ENCODE data around the gene PRR35.
"Not testable (repeated sequence)": the region's sequence is repeated elsewhere in the genome, so short reads cannot be mapped to it uniquely, and the experiment has no call there.

PRR35 gene

GRCh38 chr16:595942-596735 is 35.9 kb downstream of the PRR35 start:
- Histone ChIP-seq H3F3A (ENCODE audit: control insufficient read depth, insufficient read depth) (no peaks in the 10 kb centered on the region), H3K27me3 (ENCODE audit: control insufficient read depth, low read length) (no peaks in the 10 kb centered on the region), H3K27ac (ENCODE audit: low read depth, low read length) (no peak overlapping the region), H4K20me1 (ENCODE audit: control insufficient read depth, insufficient read depth, low read depth, low read length) (no peaks in the 10 kb centered on the region; the same call in 1 of the 2 replicates), H3K79me2 (ENCODE audit: control insufficient read depth, low read length) (peaks cover 53% of the 10 kb centered on the region), H3K4me2 (ENCODE audit: low read length) (no peak overlapping the region), H3K36me3 (ENCODE audit: control insufficient read depth, low read length) (peaks cover 4% of the 10 kb centered on the region), H3K9me3 (ENCODE audit: control insufficient read depth, insufficient read depth, low read length) (no peaks in the 10 kb centered on the region; the same call in 1 of the 2 replicates), H3K4me1 (ENCODE audit: control insufficient read depth, low read length) (peaks cover 25% of the 10 kb centered on the region), H3K4me3 (ENCODE audit: low read length) (no peak overlapping the region), H3K9me2 (replicated peaks; ENCODE audit: control insufficient read depth, low read length) (no peaks in the 10 kb centered on the region)
- TF ChIP-seq CTCF (IDR thresholded peaks at IDR 0.05; ENCODE audit: low read depth, low read length, poor library complexity, severe bottlenecking) (no peak), EZH2phosphoT487 (IDR thresholded peaks at IDR 0.05; ENCODE audit: borderline replicate concordance, low read length) (no peak)

- no peak for TF ChIP-seq EZH2phosphoT487 (IDR thresholded peaks at IDR 0.05; ENCODE audit: borderline replicate concordance, low read length)
- TF ChIP-seq CTCF (IDR thresholded peaks at IDR 0.05; ENCODE audit: low read depth, low read length, poor library complexity, severe bottlenecking), result no peak
- H3K4me1 ChIP-seq (ENCODE audit: control insufficient read depth, low read length), result peaks cover 24% of the 10 kb centered on the region
- H3K9me3 ChIP-seq (ENCODE audit: control insufficient read depth, insufficient read depth, low read length), result no peaks in the 10 kb centered on the region; the same call in 1 of the 2 replicates
- no peak overlapping the region for H3K27ac ChIP-seq (ENCODE audit: low read depth, low read length)
- peaks cover 52% of the 10 kb centered on the region for H3K79me2 ChIP-seq (ENCODE audit: control insufficient read depth, low read length)
- no peak overlapping the region for H3K4me3 ChIP-seq (ENCODE audit: low read length)
- H3K36me3 ChIP-seq (ENCODE audit: control insufficient read depth, low read length), result peaks cover 4% of the 10 kb centered on the region
- no peaks in the 10 kb centered on the region for H4K20me1 ChIP-seq (ENCODE audit: control insufficient read depth, insufficient read depth, low read depth, low read length)
- H3K9me2 ChIP-seq (replicated peaks; ENCODE audit: control insufficient read depth, low read length), result no peaks in the 10 kb centered on the region
- H3K27me3 ChIP-seq (ENCODE audit: control insufficient read depth, low read length), result no peaks in the 10 kb centered on the region
- H3F3A ChIP-seq (ENCODE audit: control insufficient read depth, insufficient read depth), result no peaks in the 10 kb centered on the region
- H3K4me2 ChIP-seq (ENCODE audit: low read length), result no peak overlapping the region
Measured at GRCh38 chr16:596736-597060, 36.5 kb downstream of the PRR35 start.

- H3K36me3 ChIP-seq (ENCODE audit: control insufficient read depth, low read length); H3K27ac ChIP-seq (ENCODE audit: low read depth, low read length); H3K4me2 ChIP-seq (ENCODE audit: low read length); H4K20me1 ChIP-seq (ENCODE audit: control insufficient read depth, insufficient read depth, low read depth, low read length); H3K9me3 ChIP-seq (ENCODE audit: control insufficient read depth, insufficient read depth, low read length); H3K9me2 ChIP-seq (replicated peaks; ENCODE audit: control insufficient read depth, low read length); H3F3A ChIP-seq (ENCODE audit: control insufficient read depth, insufficient read depth); H3K27me3 ChIP-seq (ENCODE audit: control insufficient read depth, low read length); H3K4me3 ChIP-seq (ENCODE audit: low read length): not testable (repeated sequence)
- peaks cover 14% of the 10 kb centered on the region for H3K4me1 ChIP-seq (ENCODE audit: control insufficient read depth, low read length)
- peaks cover 42% of the 10 kb centered on the region for H3K79me2 ChIP-seq (ENCODE audit: control insufficient read depth, low read length)
Measured at GRCh38 chr16:597655-598054, 37.5 kb downstream of the PRR35 start.

Data from DOHH2 (cell line).